HG03460 (cell line): ENCODE results near the gene PHEX.
"Not testable (repeated sequence)": the region's sequence is repeated elsewhere in the genome, so short reads cannot be mapped to it uniquely, and the experiment has no call there.

Source experiments
- ATAC-seq: cut with Tn5 transposase; IDR thresholded peaks from one replicate; pipeline ENCODE4 v1.9.1; 2021; ENCODE audit not compliant: unreplicated experiment

The PHEX gene

DNA sequence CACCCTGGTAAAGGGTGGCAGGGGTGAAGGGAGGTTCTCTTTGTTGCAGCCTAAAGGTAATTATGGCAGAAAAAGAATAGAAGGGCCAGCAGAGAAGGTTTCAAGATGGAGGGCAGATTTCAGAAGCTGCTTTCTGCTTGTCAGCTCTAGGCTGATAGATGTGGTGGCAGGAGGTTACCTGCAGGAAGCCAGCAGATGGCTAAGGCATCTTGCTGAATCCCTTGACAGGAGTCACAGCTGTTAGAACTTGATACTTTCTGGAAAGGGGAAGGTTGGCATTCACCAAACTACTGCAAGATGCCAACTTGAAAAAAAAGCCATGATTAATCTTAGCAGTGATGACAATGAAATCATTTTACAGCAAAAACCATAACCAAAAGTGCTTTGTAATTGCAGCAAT, 171.1 kb downstream of the PHEX start:
- ATAC-seq = no peak

DNA sequence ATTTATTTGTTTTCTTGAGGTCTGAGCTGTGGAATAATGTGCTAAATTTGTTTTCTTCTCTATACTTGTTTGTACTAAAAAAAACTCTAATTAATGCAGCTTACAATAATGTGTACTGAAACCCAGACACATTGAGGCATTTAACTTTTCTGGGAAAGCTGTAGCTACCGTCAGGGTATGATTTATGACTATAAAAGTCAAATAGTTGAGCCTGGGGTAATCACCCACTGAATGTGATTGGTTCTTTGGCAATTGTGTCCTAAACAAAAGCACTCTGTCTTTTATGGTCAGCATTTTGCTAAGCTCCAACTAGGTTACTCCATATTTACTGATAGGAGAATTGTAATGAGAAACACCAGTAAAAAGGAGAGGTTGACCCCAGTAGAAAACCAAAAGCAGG, 174.7 kb downstream of the PHEX start:
- no peak for ATAC-seq

DNA sequence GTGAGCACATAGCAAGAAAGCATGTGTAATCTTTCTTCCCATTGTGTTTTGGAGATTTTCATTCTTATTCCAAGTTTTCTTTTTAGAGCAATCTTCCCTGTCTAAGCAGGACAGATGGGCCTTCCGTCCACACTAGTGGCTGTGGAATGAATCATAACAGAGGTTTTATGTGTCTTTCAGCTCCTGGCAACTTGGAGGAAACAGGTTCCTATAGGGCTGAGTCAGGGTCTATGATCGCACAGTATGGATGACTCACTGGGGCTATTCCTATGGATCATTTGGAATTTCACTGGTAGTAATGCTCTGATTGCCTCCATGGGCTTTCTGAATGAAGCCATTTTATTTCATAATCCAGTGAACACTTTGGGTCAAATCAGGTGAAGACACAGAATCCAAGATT, 188.8 kb downstream of the PHEX start:
- no peak for ATAC-seq

DNA sequence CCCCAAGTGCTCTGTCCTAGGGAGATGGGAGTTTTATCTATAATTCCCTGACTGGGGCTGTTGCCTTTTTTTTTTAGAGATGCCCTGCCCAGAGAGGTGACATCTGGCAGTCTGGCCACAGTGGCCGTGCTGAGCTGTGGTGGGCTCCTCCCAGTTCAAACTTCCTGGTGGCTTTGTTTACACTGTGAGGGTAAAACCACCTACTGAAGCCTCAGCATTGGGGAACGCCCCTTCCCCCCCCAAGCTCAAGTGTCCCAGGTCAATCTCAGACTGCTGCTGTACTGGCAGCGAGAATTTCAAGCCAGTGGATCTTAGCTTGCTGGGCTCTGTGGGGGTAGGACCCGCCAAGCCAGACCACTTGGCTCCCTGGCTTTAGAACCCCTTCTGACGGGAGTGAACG, 202.3 kb downstream of the PHEX start:
- no peak for ATAC-seq

DNA sequence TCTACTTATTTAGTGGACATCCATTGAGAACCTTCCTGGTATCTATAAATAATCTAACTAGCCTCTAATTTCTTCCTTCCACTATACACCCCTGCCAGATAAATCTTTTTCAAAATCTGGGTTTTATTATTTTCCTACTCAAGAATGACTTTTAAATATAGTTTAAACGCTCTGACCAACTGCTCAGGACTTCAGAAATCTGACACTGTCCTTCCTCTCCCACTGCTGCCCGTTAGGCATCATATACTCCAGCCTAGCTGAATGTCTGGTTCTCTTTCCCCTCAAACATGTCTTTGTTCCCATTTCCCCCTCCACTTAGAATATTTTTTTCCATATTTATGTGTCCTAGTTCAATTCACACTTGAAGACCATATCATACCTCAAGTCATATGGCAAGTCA, 205.4 kb downstream of the PHEX start:
- ATAC-seq = no peak

DNA sequence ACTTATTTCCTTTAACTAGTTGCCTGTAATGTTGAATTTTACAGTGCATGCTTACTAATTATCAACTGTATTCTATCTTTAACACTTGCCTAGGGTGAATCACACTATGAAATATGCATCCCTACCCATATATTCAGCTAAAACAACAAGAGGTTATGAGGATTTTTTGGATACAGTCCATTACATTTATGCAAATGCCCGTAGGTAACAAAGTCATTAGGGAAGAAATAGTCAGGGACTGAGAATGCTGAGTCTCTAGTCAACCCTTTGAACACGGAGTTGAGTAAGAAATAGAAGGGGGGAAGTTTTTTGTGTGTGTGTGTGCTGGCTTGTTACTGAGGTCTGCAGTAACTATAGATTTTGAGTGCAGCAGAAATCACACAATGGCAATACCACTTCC, 214.5 kb downstream of the PHEX start:
- ATAC-seq = no peak

DNA sequence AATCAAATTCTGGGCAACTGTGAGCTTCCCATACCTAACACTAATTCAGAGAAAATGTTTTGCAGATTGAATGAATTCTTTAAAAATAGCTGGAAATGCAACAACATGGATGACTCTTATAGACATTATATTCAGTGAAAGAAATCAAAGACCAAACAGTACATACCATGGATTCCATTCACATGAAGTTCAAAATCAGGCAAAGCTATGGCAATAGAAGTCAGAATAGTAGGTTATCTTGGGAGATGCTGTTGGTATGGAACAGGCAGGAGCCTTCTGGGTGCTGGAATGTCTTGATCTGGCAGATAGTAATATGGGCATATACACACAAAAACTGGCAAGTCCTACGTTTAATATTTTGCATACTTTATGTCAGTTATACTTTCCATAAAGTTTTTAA, 215.0 kb downstream of the PHEX start:
- ATAC-seq = no peak

DNA sequence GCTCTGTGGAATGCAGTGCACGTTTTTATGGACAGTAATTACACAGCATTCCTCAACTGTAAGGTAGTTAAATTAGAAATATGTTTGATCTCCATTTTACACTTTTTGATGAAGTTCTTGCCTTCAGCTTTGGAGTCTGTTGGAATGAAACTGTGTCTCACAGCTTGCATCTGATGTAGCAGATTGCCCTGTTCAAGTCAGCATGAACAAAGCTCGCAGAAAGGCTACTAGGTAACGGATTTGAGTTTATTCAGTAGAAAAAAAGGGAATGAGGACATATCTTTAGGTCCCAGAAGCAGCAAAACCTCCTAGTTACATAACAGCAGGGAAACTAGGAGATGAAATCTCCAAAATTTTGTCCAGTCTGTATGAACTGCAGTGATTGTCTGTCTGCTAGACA, 216.3 kb downstream of the PHEX start:
- no peak for ATAC-seq

DNA sequence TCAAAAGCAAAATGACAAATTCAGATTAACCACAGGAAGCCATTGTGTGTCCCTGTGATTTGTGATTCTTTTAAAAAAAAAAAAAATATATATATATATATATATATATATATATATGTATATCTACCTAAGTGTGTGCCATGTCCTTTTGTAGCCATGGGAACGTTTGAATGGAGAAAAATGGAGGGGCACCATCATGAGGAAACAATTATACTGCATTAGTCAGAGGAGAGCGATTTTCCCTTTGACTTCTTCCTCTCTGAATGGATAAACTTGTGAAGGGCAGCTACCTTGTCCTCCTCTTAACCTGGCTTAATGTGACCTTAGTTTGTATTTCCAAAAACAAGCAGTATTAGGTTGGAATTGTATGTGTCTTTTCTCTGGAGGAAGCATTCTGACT, 217.2 kb downstream of the PHEX start:
- no peak for ATAC-seq

DNA sequence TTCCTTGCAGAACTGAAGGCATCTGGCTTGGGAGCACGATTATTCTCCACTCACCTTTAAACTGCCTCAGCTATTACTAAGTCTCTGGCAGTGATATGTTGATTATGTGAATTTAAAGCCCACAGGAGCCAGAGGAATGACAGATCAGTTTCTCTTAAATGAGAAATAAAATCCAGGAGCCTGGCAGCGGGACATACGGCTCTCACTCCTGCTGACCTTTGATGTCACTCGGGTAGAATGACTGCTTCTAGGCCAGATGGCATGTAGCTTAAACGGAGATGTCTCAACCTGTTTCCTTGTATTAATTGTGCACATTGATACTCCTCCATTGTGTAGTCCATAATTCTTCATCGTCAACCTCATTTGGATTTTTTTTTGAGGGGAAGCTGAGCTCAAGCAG, 236.6 kb downstream of the PHEX start:
- ATAC-seq = no peak

DNA sequence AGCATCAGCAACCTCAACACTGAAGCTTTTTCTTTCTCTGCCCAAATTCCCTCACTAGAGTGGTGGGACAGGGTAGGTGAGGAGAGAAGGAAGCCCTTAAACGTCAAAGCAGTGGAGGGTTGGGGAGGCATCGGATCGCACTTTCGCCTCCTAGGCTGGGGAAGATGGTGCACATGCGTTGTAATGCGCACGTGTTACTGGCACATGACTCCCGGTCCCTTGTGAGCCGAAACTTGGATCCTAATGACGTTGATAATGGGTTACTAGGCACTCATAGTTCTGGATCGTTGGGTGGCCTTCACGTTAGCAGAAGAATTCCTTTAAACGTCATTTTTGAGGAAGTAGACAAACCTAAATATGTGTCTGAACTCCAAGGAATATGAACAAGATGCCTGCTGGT, 240.5 kb downstream of the PHEX start, which contains the start of gene CBLL2:
Gene CBLL2, plus strand, starts transcription at position 301 of the 400 bp plus-strand sequence. Its CDS starts 79 bp downstream, at position 380.
- no peak for ATAC-seq

DNA sequence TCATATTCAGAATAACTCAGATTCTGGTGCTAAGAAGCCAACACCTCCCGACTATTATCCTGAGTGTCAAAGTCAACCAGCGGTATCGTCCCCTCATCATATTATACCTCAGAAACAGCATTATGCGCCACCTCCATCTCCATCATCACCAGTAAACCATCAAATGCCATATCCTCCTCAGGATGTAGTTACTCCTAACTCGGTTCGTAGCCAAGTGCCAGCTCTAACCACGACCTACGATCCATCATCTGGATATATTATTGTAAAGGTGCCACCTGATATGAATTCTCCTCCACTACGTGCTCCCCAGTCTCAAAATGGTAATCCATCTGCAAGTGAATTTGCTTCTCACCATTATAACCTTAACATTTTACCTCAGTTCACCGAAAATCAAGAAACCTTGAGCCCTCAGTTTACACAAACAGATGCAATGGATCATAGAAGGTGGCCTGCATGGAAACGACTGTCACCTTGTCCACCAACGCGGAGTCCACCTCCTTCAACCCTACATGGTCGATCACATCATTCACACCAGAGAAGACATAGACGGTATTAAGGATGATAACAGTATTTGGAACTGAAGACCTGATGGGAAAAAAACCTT, 241.7 kb downstream of the PHEX start:
- no peak for ATAC-seq

DNA sequence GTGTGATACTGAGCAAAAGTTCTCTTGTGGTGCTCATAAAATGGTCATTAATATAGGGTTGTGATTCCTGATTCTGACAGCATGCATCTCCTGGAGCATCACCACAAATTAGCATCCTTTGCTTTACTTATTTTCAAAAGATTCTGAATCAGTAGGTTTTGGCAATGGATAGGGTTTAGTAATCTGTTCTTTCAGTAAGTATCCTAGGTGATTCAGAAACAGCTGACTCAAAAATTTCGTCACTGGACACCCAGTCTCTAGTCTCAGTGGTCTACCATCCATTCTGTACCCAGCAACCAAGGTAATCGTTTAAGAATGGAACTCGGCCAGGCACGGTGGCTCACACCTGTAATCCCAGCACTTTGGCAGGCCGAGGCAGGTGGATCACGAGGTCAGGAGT, 244.7 kb downstream of the PHEX start:
- no peak for ATAC-seq

DNA sequence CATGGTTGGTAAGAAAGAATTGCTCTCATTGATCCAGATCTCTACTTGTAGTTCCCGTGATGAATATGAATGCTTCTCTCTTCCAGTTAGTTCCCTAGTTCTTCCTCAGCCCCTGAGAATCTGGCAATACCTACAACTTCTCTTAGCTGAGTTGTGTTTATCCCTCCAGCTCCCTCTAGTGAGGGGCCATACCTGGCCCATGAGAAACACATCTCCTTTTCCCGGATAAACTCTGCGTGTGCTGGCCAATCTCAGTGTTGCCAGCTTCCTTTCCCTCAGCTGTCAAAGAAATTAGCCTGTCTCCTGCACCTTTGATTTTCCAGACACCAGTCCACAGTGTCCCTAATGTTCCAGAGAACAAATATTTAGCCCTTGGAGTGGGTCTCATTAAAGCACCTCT, 246.2 kb downstream of the PHEX start:
- no peak for ATAC-seq

DNA sequence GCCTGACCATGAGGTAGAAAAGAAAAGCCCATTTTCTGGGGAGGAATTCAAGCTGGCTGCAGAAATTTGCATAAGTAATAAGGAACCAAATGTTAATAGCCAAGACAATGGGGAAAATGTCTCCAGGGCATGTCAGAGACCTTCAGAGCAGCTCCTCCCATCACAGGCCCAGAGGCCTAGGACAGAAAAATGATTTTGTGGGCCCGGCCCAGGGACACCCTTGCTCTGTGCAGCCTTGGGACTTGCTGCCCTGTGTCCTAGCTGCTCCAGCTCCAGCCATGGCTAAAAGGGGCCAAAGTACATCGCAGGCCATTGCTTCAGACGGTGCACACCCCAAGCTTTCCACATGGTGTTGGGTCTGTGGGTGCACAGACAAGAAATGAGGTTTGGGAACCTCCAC, 257.1 kb downstream of the PHEX start:
- ATAC-seq = not testable (repeated sequence)

DNA sequence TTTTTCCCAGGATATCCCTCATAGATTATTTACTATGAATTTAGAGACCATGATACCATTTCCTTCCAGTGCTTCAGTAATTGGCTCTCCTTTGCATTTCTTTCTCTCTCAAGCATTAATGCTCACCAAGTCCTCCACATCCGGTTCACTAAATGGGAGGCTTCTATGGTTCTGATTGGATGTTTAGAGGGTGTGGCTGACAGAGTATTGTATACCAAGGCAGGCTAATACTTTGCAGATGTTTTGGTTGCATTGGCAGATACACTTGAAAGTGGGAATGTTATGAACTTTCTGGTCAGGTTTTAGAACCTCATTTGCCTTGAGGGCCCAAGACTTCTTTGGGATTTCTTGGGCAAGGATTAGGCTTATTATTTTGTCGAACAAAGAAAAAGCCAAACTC, 264.7 kb downstream of the PHEX start:
- no peak for ATAC-seq

DNA sequence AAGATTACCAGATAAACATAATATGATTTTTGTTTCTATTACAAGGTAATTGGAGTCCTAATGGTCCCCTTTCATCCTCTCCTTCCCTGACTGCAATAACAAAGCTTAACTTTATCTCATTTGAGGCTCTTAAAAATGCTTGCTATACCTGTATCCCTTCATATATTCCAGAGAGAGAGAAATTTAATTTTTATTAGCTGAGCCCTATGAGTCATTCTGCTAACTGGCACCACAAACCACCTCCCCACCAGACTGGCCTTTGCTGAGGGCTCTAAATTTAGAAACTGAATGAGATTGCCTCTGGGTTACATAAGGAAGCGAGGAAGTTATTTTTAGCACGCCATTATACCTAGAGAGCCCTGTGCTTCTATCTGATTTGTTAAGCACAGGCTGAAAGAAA, 268.0 kb downstream of the PHEX start:
- no peak for ATAC-seq
